CD4-positive, alpha-beta T cell treated with Interleukin-2 at 100 ng/mL for 4 hours (primary cell): Measurements from ENCODE around the gene GRIN2A.

ENCODE experiments used
- DNase-seq: peaks from one replicate; pipeline ENCODE4 v3.0.0-alpha.2; 2020; ENCODE audit warnings: low spot score

GRIN2A gene

DNA sequence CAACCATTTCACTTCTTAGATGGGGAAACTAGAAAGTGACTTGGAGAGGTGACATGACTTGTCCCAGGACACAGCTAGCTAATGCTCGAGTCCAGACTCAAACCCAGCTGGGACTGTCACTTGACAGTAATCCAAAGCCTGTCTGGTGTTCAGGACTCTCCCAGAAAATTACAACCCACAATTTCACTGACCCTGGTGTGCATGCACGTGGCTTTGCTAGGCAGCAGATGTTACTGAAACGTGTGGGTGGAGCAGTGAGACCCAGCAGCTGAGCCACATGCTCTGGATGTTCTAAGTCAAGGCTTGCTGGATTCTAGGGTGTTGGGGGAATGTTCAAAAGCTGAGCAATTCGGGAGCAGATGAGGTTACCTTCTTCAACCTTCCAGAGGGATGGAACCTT lies 364.6 kb downstream of the GRIN2A start:
- DNase-seq, result no peak

DNA sequence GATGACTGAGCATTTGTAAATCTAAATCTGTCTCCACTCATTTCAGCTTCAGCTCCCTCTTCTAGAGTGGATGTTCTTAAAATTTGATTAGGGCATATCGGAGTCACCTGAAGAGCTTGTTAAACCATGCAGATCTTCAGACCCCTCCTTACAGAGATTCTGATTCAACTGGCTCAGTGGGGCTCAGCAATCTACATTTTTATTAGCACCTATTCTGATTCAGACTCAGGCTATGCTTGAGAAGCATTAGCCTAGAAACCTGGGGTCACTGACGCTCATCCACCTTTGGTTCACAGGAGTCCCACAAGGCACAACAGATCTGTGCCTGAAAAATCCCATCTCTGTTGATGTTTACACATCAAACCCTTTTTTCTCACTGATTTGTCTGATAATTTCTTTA lies 365.6 kb downstream of the GRIN2A start:
- no peak for DNase-seq

- no peak for DNase-seq
Measured at GRCh38 chr16:9813665-9814064, 368.6 kb downstream of the GRIN2A start.

GRCh38 chr16:9808210-9808609 lies 374.0 kb downstream of the GRIN2A start:
- DNase-seq, result no peak

DNA sequence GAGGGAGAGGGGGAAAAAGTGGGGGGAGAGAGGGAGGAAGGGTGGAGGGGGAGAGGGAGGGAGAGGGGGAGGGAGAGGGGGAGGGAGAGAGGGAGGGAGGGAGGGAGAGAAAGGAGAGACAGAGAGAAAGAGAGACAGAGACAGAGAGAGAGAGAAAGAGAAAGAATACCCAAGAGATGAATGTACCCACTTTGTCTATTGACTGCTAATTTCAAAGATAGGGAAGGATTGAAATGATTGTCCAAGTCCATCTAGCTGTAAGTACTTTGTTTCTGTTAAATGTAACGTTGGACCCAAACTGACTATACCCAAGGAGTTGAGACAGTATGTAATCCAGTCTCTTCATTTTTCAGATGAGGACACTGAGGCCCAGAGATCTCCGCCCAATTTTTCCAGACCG lies 374.9 kb downstream of the GRIN2A start:
- no peak for DNase-seq

DNA sequence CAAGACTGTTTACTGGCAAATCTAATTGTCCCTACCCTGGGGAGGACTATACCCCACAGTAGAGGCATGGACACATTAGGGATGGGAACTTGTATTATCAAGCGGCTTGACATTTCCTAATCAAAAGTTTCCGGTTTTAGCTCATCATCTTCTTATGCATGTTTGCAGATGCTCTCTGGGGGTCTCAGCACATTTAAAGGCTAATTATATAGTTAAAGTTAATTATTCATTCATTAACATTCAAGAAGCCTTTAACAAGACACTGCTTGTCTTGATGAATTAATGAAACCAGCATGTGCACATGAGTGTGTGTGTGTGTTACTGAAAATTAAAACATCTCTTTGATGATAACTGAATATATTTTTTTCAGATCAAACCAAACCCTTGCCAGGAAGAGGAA lies 377.1 kb downstream of the GRIN2A start:
- no peak for DNase-seq

- DNase-seq, result no peak
Measured at GRCh38 chr16:9802160-9802559, 380.1 kb downstream of the GRIN2A start.

- DNase-seq, result no peak
Measured at GRCh38 chr16:9801651-9802050, 380.6 kb downstream of the GRIN2A start.

- DNase-seq, result no peak
Measured at GRCh38 chr16:9800186-9800738, 382.0 kb downstream of the GRIN2A start.

GRCh38 chr16:9798952-9799580 lies 383.2 kb downstream of the GRIN2A start:
- no peak for DNase-seq

DNA sequence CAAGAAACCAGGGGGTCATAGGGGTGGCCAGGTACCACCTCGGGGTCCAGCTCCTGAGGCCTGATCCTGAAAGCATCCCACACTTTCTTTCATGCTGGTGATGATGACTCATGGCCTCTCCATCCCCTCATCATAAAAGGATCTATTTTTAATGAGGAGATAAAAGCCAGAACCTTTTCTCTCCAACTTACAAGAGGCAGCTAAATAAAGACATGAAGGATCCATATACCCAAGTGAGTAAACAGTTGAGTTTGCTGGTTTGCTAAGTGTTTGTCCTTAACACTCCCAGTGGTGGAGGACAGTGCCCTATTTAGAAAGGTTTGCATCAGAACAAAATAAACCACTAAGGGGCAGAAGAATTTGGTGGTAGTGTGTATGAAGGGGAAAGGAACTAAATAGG lies 383.8 kb downstream of the GRIN2A start:
- DNase-seq, result no peak

DNA sequence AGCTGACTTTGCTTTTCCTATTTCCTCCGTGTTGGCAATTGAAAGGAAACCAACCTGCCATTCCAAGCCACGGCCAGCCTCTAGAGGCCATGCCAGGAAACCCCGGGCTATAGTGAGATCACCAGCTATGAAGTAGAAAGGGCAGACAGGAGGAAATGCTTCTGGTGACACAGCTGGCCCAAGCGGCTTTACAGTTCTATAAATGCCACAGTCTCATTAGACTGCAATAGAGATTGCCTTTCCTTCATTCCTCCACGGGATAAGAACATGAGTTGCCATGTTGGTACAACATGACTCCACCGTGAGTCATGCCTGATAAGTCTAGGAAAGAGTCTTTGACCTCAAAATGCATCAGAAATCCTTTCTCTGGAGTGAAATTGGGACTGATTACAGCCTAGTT lies 384.9 kb downstream of the GRIN2A start:
- DNase-seq, result no peak

- no peak for DNase-seq
Measured at GRCh38 chr16:9793623-9794022, 388.6 kb downstream of the GRIN2A start.

GRCh38 chr16:9791556-9791955 lies 390.7 kb downstream of the GRIN2A start:
- DNase-seq, result no peak

DNA sequence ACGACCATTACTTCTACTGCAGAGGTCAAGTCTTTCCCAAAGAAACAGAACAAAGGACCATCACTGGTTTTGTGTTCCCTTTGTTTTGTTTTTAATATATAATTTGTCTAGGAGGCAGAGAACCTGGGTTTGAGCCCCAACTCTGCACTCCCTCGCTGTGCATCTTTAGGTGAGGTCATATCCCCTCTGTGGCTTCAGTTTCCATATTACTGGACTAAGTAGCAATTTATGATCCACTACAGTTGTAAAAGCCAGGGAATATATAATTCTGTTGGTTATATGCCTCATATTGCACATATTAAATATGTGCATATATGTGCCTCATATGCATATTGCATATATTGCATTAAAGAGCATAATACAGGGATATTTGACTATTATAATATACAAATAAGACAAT lies 392.0 kb downstream of the GRIN2A start:
- no peak for DNase-seq

DNA sequence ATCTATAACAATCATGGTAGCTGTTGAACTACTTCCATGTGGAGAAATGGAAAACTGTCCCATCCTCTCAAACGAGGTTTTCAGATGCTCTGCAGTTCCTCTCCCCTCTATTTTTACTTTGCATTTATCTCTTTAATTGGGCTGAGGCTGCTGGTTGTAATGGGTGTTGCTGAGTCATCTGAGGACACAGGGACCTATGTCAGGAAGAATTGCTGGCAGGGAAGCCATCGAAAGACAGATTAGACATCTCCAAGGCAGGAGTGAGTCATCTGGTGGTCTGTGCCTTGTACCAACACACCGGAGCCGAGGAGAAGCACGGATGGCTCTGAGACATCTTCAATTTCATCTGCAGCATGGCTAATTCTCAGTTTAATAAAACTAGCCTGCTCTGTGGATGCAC lies 394.5 kb downstream of the GRIN2A start:
- no peak for DNase-seq

- DNase-seq, result no peak
Measured at GRCh38 chr16:9780831-9781230, 401.4 kb downstream of the GRIN2A start.

GRCh38 chr16:9778849-9779248 lies 403.4 kb downstream of the GRIN2A start:
- DNase-seq, result no peak

DNA sequence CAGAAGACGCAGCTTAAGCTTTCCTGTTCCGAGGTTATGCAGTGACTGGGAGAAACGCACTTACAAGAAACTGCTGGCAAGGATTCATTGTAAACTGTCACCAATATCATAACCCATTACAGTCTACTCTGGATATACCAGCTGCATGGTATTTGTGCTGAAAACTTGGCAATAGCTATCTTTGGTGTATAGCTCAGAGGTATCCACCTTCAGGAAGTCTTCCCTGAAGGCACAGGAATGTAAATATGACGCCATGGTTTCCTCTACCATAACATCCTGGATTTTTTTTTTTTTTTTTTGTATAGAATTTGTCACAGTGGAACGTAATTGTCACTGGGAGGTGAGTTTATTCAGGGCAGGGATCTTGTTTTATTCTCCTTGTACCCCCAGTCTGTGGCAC lies 406.2 kb downstream of the GRIN2A start:
- DNase-seq, result no peak

DNA sequence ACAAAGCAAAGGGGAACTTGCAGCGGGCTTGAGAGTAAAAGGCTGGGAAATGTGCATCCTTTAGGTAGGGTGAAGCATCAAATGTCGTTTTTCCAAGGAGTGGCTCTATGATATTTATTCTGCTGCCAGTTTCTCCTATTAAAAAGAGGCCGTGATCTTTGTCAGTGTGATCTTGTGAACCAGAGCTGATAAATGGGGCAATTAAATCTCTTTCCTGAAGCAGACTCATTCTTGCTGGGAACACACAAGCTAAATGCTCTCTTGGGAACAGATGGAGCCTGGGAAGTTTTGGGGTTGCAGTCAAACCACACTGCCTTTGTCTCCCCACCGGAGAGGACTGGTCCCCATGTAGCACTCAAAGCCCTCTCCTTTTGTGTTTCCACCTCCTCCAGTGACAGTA lies 408.9 kb downstream of the GRIN2A start:
- no peak for DNase-seq

GRCh38 chr16:9772526-9773225 lies 409.6 kb downstream of the GRIN2A start:
- DNase-seq, result no peak

DNA sequence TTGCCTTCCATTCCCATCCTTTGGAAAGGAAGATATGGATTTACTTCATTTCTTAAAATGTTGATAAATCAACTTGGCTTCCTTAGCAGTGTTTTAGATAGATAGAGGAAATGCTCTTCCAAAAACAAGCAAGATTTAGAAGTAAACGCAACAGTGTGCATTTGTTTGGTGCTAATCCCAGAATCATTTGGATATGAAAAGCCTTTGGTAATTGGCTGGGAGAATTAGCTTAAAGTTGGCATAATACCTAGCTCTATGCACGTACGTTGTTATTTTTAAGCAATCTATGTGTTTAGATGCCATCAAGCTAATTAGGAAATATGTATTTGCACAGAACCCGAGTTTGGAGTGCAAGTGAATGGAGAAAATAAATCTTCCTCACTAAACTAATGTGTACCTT lies 415.3 kb downstream of the GRIN2A start:
- no peak for DNase-seq

GRCh38 chr16:9763505-9763904 lies 418.7 kb downstream of the GRIN2A start:
- DNase-seq, result no peak

GRCh38 chr16:9761870-9762269 lies 420.4 kb downstream of the GRIN2A start:
- DNase-seq, result no peak
